SK-N-SH (cell line): ENCODE results near the gene ACSL6. TPM values are rescaled to one million over a fixed set of nuclear protein-coding genes. Genes with fewer than 3 reads are reported as not detected.

Experiments
- CTCF ChIA-PET: fragments of 300-600, 350-600 bp; formaldehyde crosslinking; extraction: SDS; loops from one replicate; lab custom pipeline; 2021; lab: Yijun Ruan, JAX
- POLR2A ChIA-PET: fragments of 350-600 bp; sonication (Branson Sonifier 250); formaldehyde crosslinking; extraction: SDS; loops from one replicate; lab custom pipeline; 2020; ENCODE audit warnings: antibody characterized with exemption, inconsistent platforms; lab: Yijun Ruan, JAX
- DNase-seq: peaks from one replicate; pipeline ENCODE4 v3.0.0; 2012
- H2AFZ ChIP-seq: fragments of 200-600 bp; sonication (generic); 2 replicates; pipeline ENCODE4 v1.8.1; 2016; ENCODE audit warnings: antibody characterized with exemption, mild to moderate bottlenecking, low read depth
- H3F3A ChIP-seq: fragments of 200-600 bp; sonication (generic); replicated peaks from 2 replicates; pipeline ENCODE3; 2016; ENCODE audit warnings: antibody characterized with exemption, mild to moderate bottlenecking; ENCODE audit not compliant: insufficient read depth
- H3K27ac ChIP-seq, 2 experiments: fragments of 200-500 bp in 1 of 2; fragments of 200-600 bp in 1 of 2; sonication (Bioruptor generic) in 1 of 2; sonication (generic), shearing (Covaris generic) in 1 of 2; 2 replicates each; pipeline versions ENCODE4 v1.5.1 to v1.6.1; 2014 to 2016; ENCODE audit warnings: low read depth in 2 of 2, inconsistent platforms in 1 of 2, low read length in 1 of 2, mild to moderate bottlenecking in 1 of 2, mixed read lengths in 1 of 2
- H3K27me3 ChIP-seq: fragments of 200-600 bp; sonication (generic), shearing (Covaris generic); 2 replicates; pipeline ENCODE4 v1.6.1; 2016; ENCODE audit warnings: mixed run types; ENCODE audit not compliant: insufficient read depth
- H3K36me3 ChIP-seq, 2 experiments: fragments of 200-500 bp in 1 of 2; fragments of 200-600 bp in 1 of 2; sonication (Bioruptor generic) in 1 of 2; sonication (generic) in 1 of 2; replicated peaks in 1 of 2; 2 replicates each; pipeline versions ENCODE3 to v1.5.1; 2014 to 2016; ENCODE audit warnings: low read length in 1 of 2, mild to moderate bottlenecking in 1 of 2; ENCODE audit not compliant: insufficient read depth in 2 of 2, control insufficient read depth in 1 of 2
- H3K4me1 ChIP-seq, 2 experiments: fragments of 200-500 bp in 1 of 2; fragments of 200-600 bp in 1 of 2; sonication (Bioruptor generic) in 1 of 2; sonication (generic), shearing (Covaris generic) in 1 of 2; 2 replicates each; pipeline versions ENCODE4 v1.5.1 to v1.6.1; 2014 to 2016; ENCODE audit warnings: low read depth in 1 of 2, low read length in 1 of 2, mixed run types in 1 of 2; ENCODE audit not compliant: insufficient read depth in 2 of 2, control insufficient read depth in 1 of 2
- H3K4me2 ChIP-seq: fragments of 200-600 bp; sonication (generic), shearing (Covaris generic); 2 replicates; pipeline ENCODE4 v1.6.1; 2017; ENCODE audit warnings: mixed run types
- H3K4me3 ChIP-seq, 2 experiments: fragments of 200-500 bp in 1 of 2; fragments of 200-600 bp in 1 of 2; sonication (Bioruptor generic) in 1 of 2; sonication (generic), shearing (Covaris generic) in 1 of 2; 2 replicates each; pipeline versions ENCODE4 v1.5.1 to v1.8.1; 2014 to 2016; ENCODE audit warnings: low read depth in 2 of 2, inconsistent platforms in 1 of 2, low read length in 1 of 2, mild to moderate bottlenecking in 1 of 2, mixed read lengths in 1 of 2, moderate library complexity in 1 of 2
- H3K79me2 ChIP-seq: fragments of 200-600 bp; sonication (generic); 2 replicates; pipeline ENCODE4 v1.8.1; 2017; ENCODE audit warnings: mild to moderate bottlenecking; ENCODE audit not compliant: insufficient read depth
- H3K9ac ChIP-seq: fragments of 200-600 bp; sonication (generic); 2 replicates; pipeline ENCODE4 v1.6.1; 2017; ENCODE audit warnings: mixed run types
- H3K9me2 ChIP-seq: fragments of 200-600 bp; sonication (generic); 2 replicates; pipeline ENCODE4 v1.6.1; 2017; ENCODE audit warnings: mixed run types
- H3K9me3 ChIP-seq: fragments of 200-600 bp; sonication (generic); 2 replicates; pipeline ENCODE4 v1.6.1; 2017; ENCODE audit warnings: mixed run types, mild to moderate bottlenecking, moderate library complexity
- H4K20me1 ChIP-seq: fragments of 200-600 bp; sonication (generic); 2 replicates; pipeline ENCODE4 v1.6.1; 2017; ENCODE audit warnings: mild to moderate bottlenecking, mixed run types; ENCODE audit not compliant: insufficient read depth
- ELF1 ChIP-seq: IDR thresholded peaks from 2 replicates; pipeline ENCODE4 v1.4.0; 2012
- EZH2phosphoT487 ChIP-seq: fragments of 200-600 bp; sonication (generic); IDR thresholded peaks from 2 replicates; pipeline ENCODE4 v1.6.1; 2017; ENCODE audit warnings: low read depth, mixed run types, mild to moderate bottlenecking, antibody characterized with exemption, moderate library complexity, borderline replicate concordance
- FOSL2 ChIP-seq: IDR thresholded peaks from 2 replicates; pipeline ENCODE4 v1.4.0; 2012; ENCODE audit warnings: low read depth, mild to moderate bottlenecking, moderate library complexity, borderline replicate concordance
- GATA2 ChIP-seq: sonication (generic); formaldehyde crosslinking; IDR thresholded peaks from 2 replicates; pipeline ENCODE4 v1.5.0; 2020; ENCODE audit warnings: mild to moderate bottlenecking, missing genetic modification reagents
- JUND ChIP-seq: IDR thresholded peaks from 2 replicates; pipeline ENCODE4 v1.4.0; 2012
- MEF2A ChIP-seq: IDR thresholded peaks from 2 replicates; pipeline ENCODE4 v1.4.0; 2012; ENCODE audit warnings: low read depth, borderline replicate concordance
- NFIC ChIP-seq: IDR thresholded peaks from 2 replicates; pipeline ENCODE4 v1.4.0; 2012; ENCODE audit warnings: borderline replicate concordance
- POLR2AphosphoS5 ChIP-seq: IDR thresholded peaks from 2 replicates; pipeline ENCODE4 v1.6.1; 2012; ENCODE audit warnings: low read depth, low read length
- SMC3 ChIP-seq: IDR thresholded peaks from 2 replicates; pipeline ENCODE4 v1.6.1; 2012; ENCODE audit warnings: low read depth, low read length, improper control_type of control experiment
- TAF1 ChIP-seq: IDR thresholded peaks from 2 replicates; pipeline ENCODE4 v1.6.1; 2012; ENCODE audit warnings: low read depth, mild to moderate bottlenecking, low read length, moderate library complexity, borderline replicate concordance
- TCF12 ChIP-seq: IDR thresholded peaks from 2 replicates; pipeline ENCODE4 v1.4.0; 2012
- YY1 ChIP-seq: IDR thresholded peaks from 2 replicates; pipeline ENCODE4 v1.4.0; 2012; ENCODE audit warnings: low read depth, mild to moderate bottlenecking
- WGBS: methylation state at CpG from one replicate; pipeline ENCODE4 v1.1.6; 2017; ENCODE audit warnings: low lambda C conversion rate; 5-methylcytosine and 5-hydroxymethylcytosine counted together
- polyA plus RNA-seq, 3 experiments: library from polyadenylated mRNA; depleted of rRNA; stranded (reverse); fragments of >200 nt; gene quantifications; 2 replicates each; pipeline ENCODE4 v1.2.3, GENCODE V29; 2012
- TF ChIP-seq, protein P1 (sequence below): fragments of 150-350 bp; IDR thresholded peaks from 2 replicates; pipeline ENCODE4 v1.6.1; 2016; ENCODE audit warnings: mild to moderate bottlenecking, low read depth, low read length
- TF ChIP-seq, protein P2 (sequence below): fragments of 150-350 bp; IDR thresholded peaks from 2 replicates; pipeline ENCODE4 v1.6.1; 2017; ENCODE audit warnings: antibody characterized with exemption, low read length, low read depth, borderline replicate concordance
- TF ChIP-seq, protein P3 (sequence below): IDR thresholded peaks from 2 replicates; pipeline ENCODE4 v1.6.1; 2012; ENCODE audit warnings: mild to moderate bottlenecking, low read depth, low read length, moderate library complexity
- TF ChIP-seq, protein P4 (sequence below): fragments of 200-600 bp; sonication (generic); IDR thresholded peaks from 2 replicates; pipeline ENCODE4 v1.6.1; 2017; ENCODE audit warnings: antibody characterized with exemption, mild to moderate bottlenecking, moderate library complexity

Gene ACSL6
- polyA plus RNA-seq, 1 of the 3 experiments (the other 2 are of a cell fraction), result 0.46 TPM

DNA sequence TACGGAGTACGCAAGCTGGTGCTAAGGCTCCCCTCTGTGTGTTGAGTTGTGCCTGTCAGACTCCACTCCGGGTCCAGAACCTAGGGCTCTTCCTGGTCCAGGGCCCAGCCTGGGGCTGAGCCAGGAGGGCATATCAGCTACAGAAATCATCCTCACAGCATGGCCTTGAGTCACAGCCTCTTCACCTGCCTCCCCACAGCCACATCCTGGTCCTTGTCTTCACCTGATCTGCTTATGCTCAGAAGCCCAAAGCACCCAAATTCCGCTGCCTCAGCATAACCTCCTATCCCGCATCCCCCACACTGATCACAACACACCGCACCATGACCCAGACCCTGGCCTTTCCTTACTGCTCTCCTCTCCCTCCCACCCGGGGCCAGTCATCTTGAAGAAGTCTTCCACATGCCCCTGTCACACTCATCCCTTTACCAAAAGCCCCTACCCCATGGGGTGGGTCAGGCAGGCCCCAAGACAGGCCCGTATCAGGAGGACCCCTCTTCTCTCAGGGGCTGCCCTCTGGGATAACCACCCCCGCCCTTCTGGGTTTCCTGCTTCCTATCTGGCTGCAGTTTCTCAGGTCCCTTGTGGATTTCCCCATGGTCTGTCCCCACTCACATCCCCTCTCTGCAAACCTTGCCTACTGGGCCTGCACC, 47.7 kb upstream of the ACSL6 start:
- Histone ChIP-seq H3K36me3 (no peaks in the 10 kb centered on the region), H3K79me2 (no peaks in the 10 kb centered on the region), H3K9ac (no peak overlapping the region), H3K9me3 (no peaks in the 10 kb centered on the region), H3K9me2 (no peaks in the 10 kb centered on the region), H3F3A (no peaks in the 10 kb centered on the region), H3K4me1 (no peaks in the 10 kb centered on the region), H3K27me3 (no peaks in the 10 kb centered on the region), H4K20me1 (no peaks in the 10 kb centered on the region), H3K27ac (no peak overlapping the region), H3K4me3 (no peak overlapping the region), H2AFZ (no peak overlapping the region), H3K4me2 (no peak overlapping the region)
- peak; percentile 5 for DNase-seq
- WGBS, result 70% methylated on average over 9 of the region's 9 CpGs
- ChIA-PET CTCF (interaction anchor here (1.1 to 1.9 kb wide), 2 partner anchors 26 to 470 kb away, joined by 4 to 7 read pairs; no protein-coding TSS in a partner anchor), POLR2A (no interaction called here)
- TF ChIP-seq FOSL2 (no peak), MEF2A (no peak), POLR2AphosphoS5 (no peak), EZH2phosphoT487 (no peak), ELF1 (no peak), TCF12 (no peak), YY1 (no peak), JUND (no peak), NFIC (no peak)
- TF ChIP-seq, protein P1, sequence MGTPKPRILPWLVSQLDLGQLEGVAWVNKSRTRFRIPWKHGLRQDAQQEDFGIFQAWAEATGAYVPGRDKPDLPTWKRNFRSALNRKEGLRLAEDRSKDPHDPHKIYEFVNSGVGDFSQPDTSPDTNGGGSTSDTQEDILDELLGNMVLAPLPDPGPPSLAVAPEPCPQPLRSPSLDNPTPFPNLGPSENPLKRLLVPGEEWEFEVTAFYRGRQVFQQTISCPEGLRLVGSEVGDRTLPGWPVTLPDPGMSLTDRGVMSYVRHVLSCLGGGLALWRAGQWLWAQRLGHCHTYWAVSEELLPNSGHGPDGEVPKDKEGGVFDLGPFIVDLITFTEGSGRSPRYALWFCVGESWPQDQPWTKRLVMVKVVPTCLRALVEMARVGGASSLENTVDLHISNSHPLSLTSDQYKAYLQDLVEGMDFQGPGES, result no peak
- TF ChIP-seq, protein P2, sequence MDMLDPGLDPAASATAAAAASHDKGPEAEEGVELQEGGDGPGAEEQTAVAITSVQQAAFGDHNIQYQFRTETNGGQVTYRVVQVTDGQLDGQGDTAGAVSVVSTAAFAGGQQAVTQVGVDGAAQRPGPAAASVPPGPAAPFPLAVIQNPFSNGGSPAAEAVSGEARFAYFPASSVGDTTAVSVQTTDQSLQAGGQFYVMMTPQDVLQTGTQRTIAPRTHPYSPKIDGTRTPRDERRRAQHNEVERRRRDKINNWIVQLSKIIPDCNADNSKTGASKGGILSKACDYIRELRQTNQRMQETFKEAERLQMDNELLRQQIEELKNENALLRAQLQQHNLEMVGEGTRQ, result no peak
- TF ChIP-seq, protein P3, sequence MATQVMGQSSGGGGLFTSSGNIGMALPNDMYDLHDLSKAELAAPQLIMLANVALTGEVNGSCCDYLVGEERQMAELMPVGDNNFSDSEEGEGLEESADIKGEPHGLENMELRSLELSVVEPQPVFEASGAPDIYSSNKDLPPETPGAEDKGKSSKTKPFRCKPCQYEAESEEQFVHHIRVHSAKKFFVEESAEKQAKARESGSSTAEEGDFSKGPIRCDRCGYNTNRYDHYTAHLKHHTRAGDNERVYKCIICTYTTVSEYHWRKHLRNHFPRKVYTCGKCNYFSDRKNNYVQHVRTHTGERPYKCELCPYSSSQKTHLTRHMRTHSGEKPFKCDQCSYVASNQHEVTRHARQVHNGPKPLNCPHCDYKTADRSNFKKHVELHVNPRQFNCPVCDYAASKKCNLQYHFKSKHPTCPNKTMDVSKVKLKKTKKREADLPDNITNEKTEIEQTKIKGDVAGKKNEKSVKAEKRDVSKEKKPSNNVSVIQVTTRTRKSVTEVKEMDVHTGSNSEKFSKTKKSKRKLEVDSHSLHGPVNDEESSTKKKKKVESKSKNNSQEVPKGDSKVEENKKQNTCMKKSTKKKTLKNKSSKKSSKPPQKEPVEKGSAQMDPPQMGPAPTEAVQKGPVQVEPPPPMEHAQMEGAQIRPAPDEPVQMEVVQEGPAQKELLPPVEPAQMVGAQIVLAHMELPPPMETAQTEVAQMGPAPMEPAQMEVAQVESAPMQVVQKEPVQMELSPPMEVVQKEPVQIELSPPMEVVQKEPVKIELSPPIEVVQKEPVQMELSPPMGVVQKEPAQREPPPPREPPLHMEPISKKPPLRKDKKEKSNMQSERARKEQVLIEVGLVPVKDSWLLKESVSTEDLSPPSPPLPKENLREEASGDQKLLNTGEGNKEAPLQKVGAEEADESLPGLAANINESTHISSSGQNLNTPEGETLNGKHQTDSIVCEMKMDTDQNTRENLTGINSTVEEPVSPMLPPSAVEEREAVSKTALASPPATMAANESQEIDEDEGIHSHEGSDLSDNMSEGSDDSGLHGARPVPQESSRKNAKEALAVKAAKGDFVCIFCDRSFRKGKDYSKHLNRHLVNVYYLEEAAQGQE, result no peak

DNA sequence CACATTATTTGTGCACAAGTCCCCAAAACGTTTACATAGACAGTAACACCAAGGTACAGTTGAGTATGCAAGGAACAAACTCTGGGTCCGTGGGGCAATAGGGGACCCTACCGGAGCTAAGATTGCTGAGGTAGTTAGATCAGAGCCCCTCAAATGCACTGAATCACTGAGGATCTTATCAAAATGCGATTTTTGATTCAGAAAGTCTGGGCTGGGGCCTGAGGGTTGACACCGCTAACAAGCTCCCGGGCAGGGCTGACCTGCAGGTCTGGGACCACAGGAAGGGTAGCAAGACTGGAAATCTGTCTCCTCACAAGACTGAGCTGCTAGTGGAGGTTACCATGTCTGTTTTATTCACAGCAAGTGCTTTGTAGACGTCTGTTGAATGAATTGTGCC, 47.2 kb upstream of the ACSL6 start:
- no peaks in the 10 kb centered on the region for H3K36me3 ChIP-seq
- no peaks in the 10 kb centered on the region for H3K9me3 ChIP-seq
- DNase-seq, result peak; percentile 3
- 54% methylated on average over 6 of the region's 7 CpGs for WGBS
- no peaks in the 10 kb centered on the region for H3K4me1 ChIP-seq
- H3K27ac ChIP-seq, result no peak overlapping the region
- no peak overlapping the region for H2AFZ ChIP-seq
- no peaks in the 10 kb centered on the region for H4K20me1 ChIP-seq
- no peaks in the 10 kb centered on the region for H3K79me2 ChIP-seq
- no peaks in the 10 kb centered on the region for H3K9me2 ChIP-seq
- ChIA-PET CTCF (interaction anchor here (1.1 to 1.9 kb wide), 2 partner anchors 26 to 469 kb away, joined by 4 to 7 read pairs; no protein-coding TSS in a partner anchor), POLR2A (no interaction called here)
- no peaks in the 10 kb centered on the region for H3F3A ChIP-seq
- no peak overlapping the region for H3K4me3 ChIP-seq
- no peak overlapping the region for H3K9ac ChIP-seq
- no peak overlapping the region for H3K4me2 ChIP-seq
- H3K27me3 ChIP-seq, result no peaks in the 10 kb centered on the region
- TF ChIP-seq ELF1 (no peak), TCF12 (no peak), SMC3 (no peak), TAF1 (no peak), GATA2 (CRISPR knock-in tag) (no peak)
- TF ChIP-seq, protein P3, result no peak
- TF ChIP-seq, protein P4, sequence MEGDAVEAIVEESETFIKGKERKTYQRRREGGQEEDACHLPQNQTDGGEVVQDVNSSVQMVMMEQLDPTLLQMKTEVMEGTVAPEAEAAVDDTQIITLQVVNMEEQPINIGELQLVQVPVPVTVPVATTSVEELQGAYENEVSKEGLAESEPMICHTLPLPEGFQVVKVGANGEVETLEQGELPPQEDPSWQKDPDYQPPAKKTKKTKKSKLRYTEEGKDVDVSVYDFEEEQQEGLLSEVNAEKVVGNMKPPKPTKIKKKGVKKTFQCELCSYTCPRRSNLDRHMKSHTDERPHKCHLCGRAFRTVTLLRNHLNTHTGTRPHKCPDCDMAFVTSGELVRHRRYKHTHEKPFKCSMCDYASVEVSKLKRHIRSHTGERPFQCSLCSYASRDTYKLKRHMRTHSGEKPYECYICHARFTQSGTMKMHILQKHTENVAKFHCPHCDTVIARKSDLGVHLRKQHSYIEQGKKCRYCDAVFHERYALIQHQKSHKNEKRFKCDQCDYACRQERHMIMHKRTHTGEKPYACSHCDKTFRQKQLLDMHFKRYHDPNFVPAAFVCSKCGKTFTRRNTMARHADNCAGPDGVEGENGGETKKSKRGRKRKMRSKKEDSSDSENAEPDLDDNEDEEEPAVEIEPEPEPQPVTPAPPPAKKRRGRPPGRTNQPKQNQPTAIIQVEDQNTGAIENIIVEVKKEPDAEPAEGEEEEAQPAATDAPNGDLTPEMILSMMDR, result no peak
